Liver (tissue), 9 donors: Measurements from ENCODE around the gene DYRK1A. TPM values are rescaled to one million over a fixed set of nuclear protein-coding genes. Genes with fewer than 3 reads are reported as not detected.

Experiments
- DNase-seq: peaks from one replicate; pipeline ENCODE4 v3.0.0-alpha.2; 2017; ENCODE audit warnings: low spot score
- H3K27ac ChIP-seq, 2 donors: one replicate each; pipeline ENCODE4 v1.7.0; 2013; ENCODE audit warnings: inconsistent platforms in 2 of 2, low read length in 2 of 2, control low read depth in 1 of 2, low read depth in 1 of 2, mild to moderate bottlenecking in 1 of 2
- H3K27me3 ChIP-seq, 4 donors: one replicate each; pipeline versions ENCODE4 v1.6.1 to v1.7.0; 2013; ENCODE audit warnings: low read length in 3 of 4, inconsistent platforms in 1 of 4, mild to moderate bottlenecking in 1 of 4, moderate library complexity in 1 of 4; ENCODE audit not compliant: control insufficient read depth in 4 of 4, insufficient read depth in 4 of 4
- H3K36me3 ChIP-seq, 4 donors: one replicate each; pipeline versions ENCODE4 v1.6.1 to v1.7.0; 2013; ENCODE audit warnings: low read length in 3 of 4, mild to moderate bottlenecking in 3 of 4, low read depth in 1 of 4, moderate library complexity in 1 of 4; ENCODE audit not compliant: control insufficient read depth in 4 of 4, insufficient read depth in 3 of 4
- H3K4me1 ChIP-seq, 4 donors: one replicate each; pipeline versions ENCODE4 v1.6.1 to v1.7.0; 2013; ENCODE audit warnings: low read length in 3 of 4, mild to moderate bottlenecking in 3 of 4, moderate library complexity in 1 of 4; ENCODE audit not compliant: control insufficient read depth in 4 of 4, insufficient read depth in 4 of 4
- H3K4me3 ChIP-seq, 3 donors: one replicate each; pipeline versions ENCODE4 v1.6.1 to v1.7.0; 2013; ENCODE audit warnings: low read length in 3 of 3, control low read depth in 1 of 3, low read depth in 1 of 3, mild to moderate bottlenecking in 1 of 3
- H3K9ac ChIP-seq, 2 donors: one replicate each; pipeline ENCODE4 v1.7.0; 2013; ENCODE audit warnings: low read length in 2 of 2, mild to moderate bottlenecking in 2 of 2, moderate library complexity in 2 of 2, control low read depth in 1 of 2, low read depth in 1 of 2
- H3K9me3 ChIP-seq, 4 donors: one replicate each; pipeline versions ENCODE4 v1.6.1 to v1.7.0; 2013; ENCODE audit warnings: low read length in 3 of 4; ENCODE audit not compliant: control insufficient read depth in 4 of 4
- EGR1 ChIP-seq, 2 donors: IDR thresholded peaks; 2 replicates each; pipeline ENCODE4 v1.6.1; 2016 to 2018; ENCODE audit warnings: antibody characterized with exemption in 2 of 2, low read depth in 2 of 2
- FOXA1 ChIP-seq: IDR thresholded peaks from 2 replicates; pipeline ENCODE4 v1.6.1; 2016; ENCODE audit warnings: antibody characterized with exemption
- FOXA2 ChIP-seq: IDR thresholded peaks from 2 replicates; pipeline ENCODE4 v1.6.1; 2016; ENCODE audit warnings: antibody characterized with exemption
- GABPA ChIP-seq, 2 donors: IDR thresholded peaks in 1 of 2; conservative IDR thresholded peaks in 1 of 2; 2 replicates each; pipeline ENCODE4 v1.6.1; 2016; ENCODE audit warnings: antibody characterized with exemption in 2 of 2, mild to moderate bottlenecking in 1 of 2, moderate library complexity in 1 of 2
- HNF4A ChIP-seq, 2 donors: conservative IDR thresholded peaks; 2 replicates each; pipeline ENCODE4 v1.6.1; 2016; ENCODE audit warnings: antibody characterized with exemption in 2 of 2, mild to moderate bottlenecking in 2 of 2
- HNF4G ChIP-seq: IDR thresholded peaks from 2 replicates; pipeline ENCODE4 v1.6.1; 2016; ENCODE audit warnings: antibody characterized with exemption
- JUND ChIP-seq, 2 donors: IDR thresholded peaks; 2 replicates each; pipeline ENCODE4 v1.6.1; 2016; ENCODE audit warnings: antibody characterized with exemption in 2 of 2
- NR2F2 ChIP-seq: IDR thresholded peaks from 2 replicates; pipeline ENCODE4 v1.6.1; 2016; ENCODE audit warnings: antibody characterized with exemption
- RAD21 ChIP-seq, 2 donors: IDR thresholded peaks; 2 replicates each; pipeline ENCODE4 v1.6.1; 2016; ENCODE audit warnings: antibody characterized with exemption in 2 of 2, mild to moderate bottlenecking in 2 of 2
- RXRA ChIP-seq, 2 donors: IDR thresholded peaks; 2 replicates each; pipeline ENCODE4 v1.6.1; 2017 to 2018; ENCODE audit warnings: antibody characterized with exemption in 2 of 2, mild to moderate bottlenecking in 1 of 2
- SP1 ChIP-seq: IDR thresholded peaks from 2 replicates; pipeline ENCODE4 v1.6.1; 2018; ENCODE audit warnings: antibody characterized with exemption, mild to moderate bottlenecking
- TAF1 ChIP-seq: conservative IDR thresholded peaks from 2 replicates; pipeline ENCODE4 v1.6.1; 2016; ENCODE audit warnings: antibody characterized with exemption, mild to moderate bottlenecking
- YY1 ChIP-seq: IDR thresholded peaks from 2 replicates; pipeline ENCODE4 v1.6.1; 2016; ENCODE audit warnings: antibody characterized with exemption, mild to moderate bottlenecking
- WGBS: extraction: QIAGEN DNeasy Blood & Tissue Kit; methylation state at CpG from one replicate; pipeline ENCODE4 v1.1.7; 2013; 5-methylcytosine and 5-hydroxymethylcytosine counted together
- polyA plus RNA-seq, 2 donors: library from polyadenylated mRNA; stranded (reverse) in 1 of 2; unstranded in 1 of 2; fragments of 200-250 nt in 1 of 2; fragments of >200 nt in 1 of 2; fragmentation: Nextera tagmentation in 1 of 2; extraction: Ambion mirVana in 1 of 2; gene quantifications; one replicate each; pipeline versions ENCODE4 v1.2.1 to v1.2.3, GENCODE V29; 2013 to 2015
- total RNA-seq, 2 donors: library from RNA; depleted of rRNA; stranded (reverse); fragments of >200 nt; gene quantifications; one replicate each; pipeline ENCODE4 v1.2.3, GENCODE V29; 2014
- TF ChIP-seq, protein P1 (sequence below): IDR thresholded peaks from 2 replicates; pipeline ENCODE4 v1.6.1; 2016; ENCODE audit warnings: antibody characterized with exemption
- TF ChIP-seq, protein P2 (sequence below): IDR thresholded peaks from 2 replicates; pipeline ENCODE4 v1.6.1; 2016; ENCODE audit warnings: antibody characterized with exemption
- TF ChIP-seq, protein P3 (sequence below): fragments of 150-350 bp; IDR thresholded peaks from 2 replicates; pipeline ENCODE4 v1.5.1; 2017; ENCODE audit warnings: improper control_type of control experiment, low read depth, low read length; ENCODE audit not compliant: missing input control
- TF ChIP-seq, protein P4 (sequence below): IDR thresholded peaks from 2 replicates; pipeline ENCODE4 v1.6.1; 2016; ENCODE audit warnings: antibody characterized with exemption
- TF ChIP-seq, protein P5 (sequence below): IDR thresholded peaks from 2 replicates; pipeline ENCODE4 v1.6.1; 2016; ENCODE audit warnings: antibody characterized with exemption, mild to moderate bottlenecking
- donor health status: healthy.
- donor health status: healthy.
- donor health status: healthy.
- donor health status: healthy.
- donor health status: healthy.

Gene DYRK1A
- total and polyA plus RNA-seq, 4 donors, result 5.1 to 58.3 (median 22.9) TPM

DNA sequence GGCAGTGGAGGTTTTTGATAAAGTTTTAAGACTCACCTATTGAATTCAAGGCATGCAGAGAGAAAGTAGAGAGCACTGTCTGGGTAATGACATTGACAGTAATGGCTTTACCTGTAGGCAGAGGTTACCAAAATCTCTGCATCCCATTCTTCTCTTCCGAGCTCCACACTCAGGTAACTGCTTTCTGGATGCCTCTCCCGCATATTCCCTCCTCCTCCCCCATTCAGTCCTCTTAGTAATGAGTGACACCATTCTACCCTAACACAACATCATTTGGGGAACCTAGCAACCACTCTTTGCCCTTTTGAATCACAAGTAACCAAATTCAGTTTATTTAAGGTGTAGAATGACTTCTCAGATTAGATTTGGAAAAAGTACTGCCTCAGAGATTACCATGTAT lies 56.5 kb downstream of the DYRK1A start:
- H3K4me1 ChIP-seq, result peaks cover 2 to 9% (median 3%) of the 10 kb centered on the region in 4 donors
- 49% methylated on average over 2 of the region's 2 CpGs for WGBS

DNA sequence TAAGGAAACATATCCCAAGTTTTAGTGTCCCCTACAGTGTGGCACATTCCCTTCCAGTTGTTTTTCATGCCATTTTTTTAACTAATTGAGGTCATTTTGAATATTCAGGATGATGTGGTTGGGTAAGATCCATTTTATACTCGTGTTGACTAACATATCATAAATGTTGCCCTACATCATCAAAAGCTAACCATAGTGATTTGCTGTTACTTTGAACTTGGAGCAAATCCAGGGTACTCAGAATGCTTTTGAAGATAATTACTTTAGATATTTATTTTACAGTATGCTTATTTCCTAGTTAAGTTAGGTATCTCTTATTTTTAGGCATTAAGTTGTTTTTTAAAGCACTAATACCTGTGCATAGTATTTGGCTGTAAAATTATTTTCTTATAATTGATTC lies 57.8 kb downstream of the DYRK1A start:
- Histone ChIP-seq H3K36me3 (peaks cover 0 to 5% (median 2%) of the 10 kb centered on the region in 4 donors), H3K4me3 (no peak overlapping the region), H3K27ac (no peak overlapping the region), H3K27me3 (no peaks in the 10 kb centered on the region), H3K9me3 (no peaks in the 10 kb centered on the region), H3K9ac (no peak overlapping the region), H3K4me1 (peaks cover 2 to 8% (median 6%) of the 10 kb centered on the region in 4 donors)
- no peak for TF ChIP-seq GABPA (IDR thresholded peaks at IDR 0.05 in 1 of 2, conservative IDR thresholded peaks at IDR 0.05 in 1 of 2)
- no peak for TF ChIP-seq FOXA1
- no peak for DNase-seq
- 56% methylated on average over 1 of the region's 1 CpG for WGBS

More for the DNA sequence above, 56.5 kb downstream of the DYRK1A start:
- DNase-seq, result no peak
- TF ChIP-seq, protein P1, sequence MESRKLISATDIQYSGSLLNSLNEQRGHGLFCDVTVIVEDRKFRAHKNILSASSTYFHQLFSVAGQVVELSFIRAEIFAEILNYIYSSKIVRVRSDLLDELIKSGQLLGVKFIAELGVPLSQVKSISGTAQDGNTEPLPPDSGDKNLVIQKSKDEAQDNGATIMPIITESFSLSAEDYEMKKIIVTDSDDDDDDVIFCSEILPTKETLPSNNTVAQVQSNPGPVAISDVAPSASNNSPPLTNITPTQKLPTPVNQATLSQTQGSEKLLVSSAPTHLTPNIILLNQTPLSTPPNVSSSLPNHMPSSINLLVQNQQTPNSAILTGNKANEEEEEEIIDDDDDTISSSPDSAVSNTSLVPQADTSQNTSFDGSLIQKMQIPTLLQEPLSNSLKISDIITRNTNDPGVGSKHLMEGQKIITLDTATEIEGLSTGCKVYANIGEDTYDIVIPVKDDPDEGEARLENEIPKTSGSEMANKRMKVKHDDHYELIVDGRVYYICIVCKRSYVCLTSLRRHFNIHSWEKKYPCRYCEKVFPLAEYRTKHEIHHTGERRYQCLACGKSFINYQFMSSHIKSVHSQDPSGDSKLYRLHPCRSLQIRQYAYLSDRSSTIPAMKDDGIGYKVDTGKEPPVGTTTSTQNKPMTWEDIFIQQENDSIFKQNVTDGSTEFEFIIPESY, result no peak
- TF ChIP-seq FOXA2 (no peak), HNF4G (no peak), FOXA1 (no peak), YY1 (no peak)
- no peak overlapping the region for H3K4me3 ChIP-seq
- no peak overlapping the region for H3K9ac ChIP-seq
- no peaks in the 10 kb centered on the region for H3K9me3 ChIP-seq
- no peak overlapping the region for H3K27ac ChIP-seq
- no peaks in the 10 kb centered on the region for H3K27me3 ChIP-seq
- peaks cover 0 to 5% (median 2%) of the 10 kb centered on the region in 4 donors for H3K36me3 ChIP-seq

DNA sequence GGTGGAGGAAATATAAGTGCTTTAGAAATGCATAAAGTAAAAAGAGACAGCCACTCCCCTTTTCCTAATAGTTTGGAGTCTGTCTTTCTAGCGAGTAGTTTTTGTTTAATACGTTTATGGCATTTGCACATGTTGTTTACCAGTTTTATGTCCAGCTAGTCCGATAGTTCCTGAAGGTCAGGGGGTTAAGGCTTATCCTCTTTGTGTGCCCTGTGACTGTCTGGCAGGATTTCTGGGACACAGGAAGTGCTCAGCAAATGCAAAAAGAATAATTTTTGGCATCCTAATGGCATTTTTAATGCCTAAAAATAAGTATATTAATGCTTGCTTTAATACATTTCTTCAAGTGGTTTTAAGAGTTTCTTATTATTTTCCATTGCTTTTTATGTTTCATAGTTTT lies 58.4 kb downstream of the DYRK1A start:
- H3K36me3 ChIP-seq, result peaks cover 0 to 5% (median 2%) of the 10 kb centered on the region in 4 donors
- H3K9me3 ChIP-seq, result no peaks in the 10 kb centered on the region
- no peak for DNase-seq
- H3K4me1 ChIP-seq, result peaks cover 2 to 13% (median 6%) of the 10 kb centered on the region in 4 donors
- H3K27me3 ChIP-seq, result no peaks in the 10 kb centered on the region
- no peak overlapping the region for H3K4me3 ChIP-seq
- H3K27ac ChIP-seq, result peak overlapping the region in 1 of 2 donors; percentile 20
- peak overlapping the region in 1 of 2 donors; percentile 27 for H3K9ac ChIP-seq
- 16% methylated on average over 3 of the region's 3 CpGs for WGBS
- TF ChIP-seq, protein P2, sequence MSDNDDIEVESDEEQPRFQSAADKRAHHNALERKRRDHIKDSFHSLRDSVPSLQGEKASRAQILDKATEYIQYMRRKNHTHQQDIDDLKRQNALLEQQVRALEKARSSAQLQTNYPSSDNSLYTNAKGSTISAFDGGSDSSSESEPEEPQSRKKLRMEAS, result no peak
- TF ChIP-seq, protein P1, result no peak
- no peak for TF ChIP-seq EGR1 (IDR thresholded peaks at IDR 0.05; ENCODE audit: low read depth in 2 of 2)
- TF ChIP-seq FOXA2, result no peak
- no peak for TF ChIP-seq HNF4G
- TF ChIP-seq YY1, result no peak
- TF ChIP-seq, protein P3, sequence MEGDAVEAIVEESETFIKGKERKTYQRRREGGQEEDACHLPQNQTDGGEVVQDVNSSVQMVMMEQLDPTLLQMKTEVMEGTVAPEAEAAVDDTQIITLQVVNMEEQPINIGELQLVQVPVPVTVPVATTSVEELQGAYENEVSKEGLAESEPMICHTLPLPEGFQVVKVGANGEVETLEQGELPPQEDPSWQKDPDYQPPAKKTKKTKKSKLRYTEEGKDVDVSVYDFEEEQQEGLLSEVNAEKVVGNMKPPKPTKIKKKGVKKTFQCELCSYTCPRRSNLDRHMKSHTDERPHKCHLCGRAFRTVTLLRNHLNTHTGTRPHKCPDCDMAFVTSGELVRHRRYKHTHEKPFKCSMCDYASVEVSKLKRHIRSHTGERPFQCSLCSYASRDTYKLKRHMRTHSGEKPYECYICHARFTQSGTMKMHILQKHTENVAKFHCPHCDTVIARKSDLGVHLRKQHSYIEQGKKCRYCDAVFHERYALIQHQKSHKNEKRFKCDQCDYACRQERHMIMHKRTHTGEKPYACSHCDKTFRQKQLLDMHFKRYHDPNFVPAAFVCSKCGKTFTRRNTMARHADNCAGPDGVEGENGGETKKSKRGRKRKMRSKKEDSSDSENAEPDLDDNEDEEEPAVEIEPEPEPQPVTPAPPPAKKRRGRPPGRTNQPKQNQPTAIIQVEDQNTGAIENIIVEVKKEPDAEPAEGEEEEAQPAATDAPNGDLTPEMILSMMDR, result no peak
- TF ChIP-seq, protein P4, sequence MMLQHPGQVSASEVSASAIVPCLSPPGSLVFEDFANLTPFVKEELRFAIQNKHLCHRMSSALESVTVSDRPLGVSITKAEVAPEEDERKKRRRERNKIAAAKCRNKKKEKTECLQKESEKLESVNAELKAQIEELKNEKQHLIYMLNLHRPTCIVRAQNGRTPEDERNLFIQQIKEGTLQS, result no peak
- no peak for TF ChIP-seq FOXA1
- no peak for TF ChIP-seq TAF1
- peak; percentile 9 to 11 for TF ChIP-seq HNF4A (conservative IDR thresholded peaks at IDR 0.05)
- peak in 1 of 2 donors; percentile 22 for TF ChIP-seq RXRA (IDR thresholded peaks at IDR 0.05)
- TF ChIP-seq NR2F2, result peak; percentile 97
- peak in 1 of 2 donors; percentile 30 for TF ChIP-seq GABPA (IDR thresholded peaks at IDR 0.05 in 1 of 2, conservative IDR thresholded peaks at IDR 0.05 in 1 of 2)
- TF ChIP-seq, protein P5, sequence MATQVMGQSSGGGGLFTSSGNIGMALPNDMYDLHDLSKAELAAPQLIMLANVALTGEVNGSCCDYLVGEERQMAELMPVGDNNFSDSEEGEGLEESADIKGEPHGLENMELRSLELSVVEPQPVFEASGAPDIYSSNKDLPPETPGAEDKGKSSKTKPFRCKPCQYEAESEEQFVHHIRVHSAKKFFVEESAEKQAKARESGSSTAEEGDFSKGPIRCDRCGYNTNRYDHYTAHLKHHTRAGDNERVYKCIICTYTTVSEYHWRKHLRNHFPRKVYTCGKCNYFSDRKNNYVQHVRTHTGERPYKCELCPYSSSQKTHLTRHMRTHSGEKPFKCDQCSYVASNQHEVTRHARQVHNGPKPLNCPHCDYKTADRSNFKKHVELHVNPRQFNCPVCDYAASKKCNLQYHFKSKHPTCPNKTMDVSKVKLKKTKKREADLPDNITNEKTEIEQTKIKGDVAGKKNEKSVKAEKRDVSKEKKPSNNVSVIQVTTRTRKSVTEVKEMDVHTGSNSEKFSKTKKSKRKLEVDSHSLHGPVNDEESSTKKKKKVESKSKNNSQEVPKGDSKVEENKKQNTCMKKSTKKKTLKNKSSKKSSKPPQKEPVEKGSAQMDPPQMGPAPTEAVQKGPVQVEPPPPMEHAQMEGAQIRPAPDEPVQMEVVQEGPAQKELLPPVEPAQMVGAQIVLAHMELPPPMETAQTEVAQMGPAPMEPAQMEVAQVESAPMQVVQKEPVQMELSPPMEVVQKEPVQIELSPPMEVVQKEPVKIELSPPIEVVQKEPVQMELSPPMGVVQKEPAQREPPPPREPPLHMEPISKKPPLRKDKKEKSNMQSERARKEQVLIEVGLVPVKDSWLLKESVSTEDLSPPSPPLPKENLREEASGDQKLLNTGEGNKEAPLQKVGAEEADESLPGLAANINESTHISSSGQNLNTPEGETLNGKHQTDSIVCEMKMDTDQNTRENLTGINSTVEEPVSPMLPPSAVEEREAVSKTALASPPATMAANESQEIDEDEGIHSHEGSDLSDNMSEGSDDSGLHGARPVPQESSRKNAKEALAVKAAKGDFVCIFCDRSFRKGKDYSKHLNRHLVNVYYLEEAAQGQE, result no peak
- TF ChIP-seq JUND (IDR thresholded peaks at IDR 0.05), result no peak
- no peak for TF ChIP-seq RAD21 (IDR thresholded peaks at IDR 0.05)
- TF ChIP-seq SP1, result peak; percentile 13
